Cardiac septum (tissue), 1 donor: ENCODE results near the gene TCOF1. TPM values are rescaled to one million over a fixed set of nuclear protein-coding genes. Genes with fewer than 3 reads are reported as not detected.

ENCODE experiments used
- DNase-seq: peaks from one replicate; pipeline ENCODE4 v3.0.0-alpha.2; 2020; ENCODE audit warnings: low spot score
- intact Hi-C: fragments of 100-400 bp; cut with DNase I; formaldehyde crosslinking; loops from one replicate; pipeline ENCODE4 v1.14.0; 2022
- long read RNA-seq: library from polyadenylated mRNA; unstranded; transcript quantifications from one replicate; pipeline ENCODE4 v2.0.0, GENCODE V29; 2021
- total RNA-seq: library from RNA; stranded (reverse); fragmentation: NEBNext Ultra II Directional; extraction: Animal tissue kit (Norgen Biotek cat#: 25700); gene quantifications from one replicate; pipeline ENCODE4 v1.2.1, GENCODE V29; 2021
- donor health status: DM: no; HTN: no; CAD: no.

Gene TCOF1, protein sequence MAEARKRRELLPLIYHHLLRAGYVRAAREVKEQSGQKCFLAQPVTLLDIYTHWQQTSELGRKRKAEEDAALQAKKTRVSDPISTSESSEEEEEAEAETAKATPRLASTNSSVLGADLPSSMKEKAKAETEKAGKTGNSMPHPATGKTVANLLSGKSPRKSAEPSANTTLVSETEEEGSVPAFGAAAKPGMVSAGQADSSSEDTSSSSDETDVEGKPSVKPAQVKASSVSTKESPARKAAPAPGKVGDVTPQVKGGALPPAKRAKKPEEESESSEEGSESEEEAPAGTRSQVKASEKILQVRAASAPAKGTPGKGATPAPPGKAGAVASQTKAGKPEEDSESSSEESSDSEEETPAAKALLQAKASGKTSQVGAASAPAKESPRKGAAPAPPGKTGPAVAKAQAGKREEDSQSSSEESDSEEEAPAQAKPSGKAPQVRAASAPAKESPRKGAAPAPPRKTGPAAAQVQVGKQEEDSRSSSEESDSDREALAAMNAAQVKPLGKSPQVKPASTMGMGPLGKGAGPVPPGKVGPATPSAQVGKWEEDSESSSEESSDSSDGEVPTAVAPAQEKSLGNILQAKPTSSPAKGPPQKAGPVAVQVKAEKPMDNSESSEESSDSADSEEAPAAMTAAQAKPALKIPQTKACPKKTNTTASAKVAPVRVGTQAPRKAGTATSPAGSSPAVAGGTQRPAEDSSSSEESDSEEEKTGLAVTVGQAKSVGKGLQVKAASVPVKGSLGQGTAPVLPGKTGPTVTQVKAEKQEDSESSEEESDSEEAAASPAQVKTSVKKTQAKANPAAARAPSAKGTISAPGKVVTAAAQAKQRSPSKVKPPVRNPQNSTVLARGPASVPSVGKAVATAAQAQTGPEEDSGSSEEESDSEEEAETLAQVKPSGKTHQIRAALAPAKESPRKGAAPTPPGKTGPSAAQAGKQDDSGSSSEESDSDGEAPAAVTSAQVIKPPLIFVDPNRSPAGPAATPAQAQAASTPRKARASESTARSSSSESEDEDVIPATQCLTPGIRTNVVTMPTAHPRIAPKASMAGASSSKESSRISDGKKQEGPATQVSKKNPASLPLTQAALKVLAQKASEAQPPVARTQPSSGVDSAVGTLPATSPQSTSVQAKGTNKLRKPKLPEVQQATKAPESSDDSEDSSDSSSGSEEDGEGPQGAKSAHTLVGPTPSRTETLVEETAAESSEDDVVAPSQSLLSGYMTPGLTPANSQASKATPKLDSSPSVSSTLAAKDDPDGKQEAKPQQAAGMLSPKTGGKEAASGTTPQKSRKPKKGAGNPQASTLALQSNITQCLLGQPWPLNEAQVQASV (N-terminal part only)
- total RNA-seq = 15.5 TPM
- long read RNA-seq, partial matches to known transcripts = 10 of 21 reads
- long read RNA-seq, other reads (novel, unspliced or antisense) = 10 of 21 reads

DNA sequence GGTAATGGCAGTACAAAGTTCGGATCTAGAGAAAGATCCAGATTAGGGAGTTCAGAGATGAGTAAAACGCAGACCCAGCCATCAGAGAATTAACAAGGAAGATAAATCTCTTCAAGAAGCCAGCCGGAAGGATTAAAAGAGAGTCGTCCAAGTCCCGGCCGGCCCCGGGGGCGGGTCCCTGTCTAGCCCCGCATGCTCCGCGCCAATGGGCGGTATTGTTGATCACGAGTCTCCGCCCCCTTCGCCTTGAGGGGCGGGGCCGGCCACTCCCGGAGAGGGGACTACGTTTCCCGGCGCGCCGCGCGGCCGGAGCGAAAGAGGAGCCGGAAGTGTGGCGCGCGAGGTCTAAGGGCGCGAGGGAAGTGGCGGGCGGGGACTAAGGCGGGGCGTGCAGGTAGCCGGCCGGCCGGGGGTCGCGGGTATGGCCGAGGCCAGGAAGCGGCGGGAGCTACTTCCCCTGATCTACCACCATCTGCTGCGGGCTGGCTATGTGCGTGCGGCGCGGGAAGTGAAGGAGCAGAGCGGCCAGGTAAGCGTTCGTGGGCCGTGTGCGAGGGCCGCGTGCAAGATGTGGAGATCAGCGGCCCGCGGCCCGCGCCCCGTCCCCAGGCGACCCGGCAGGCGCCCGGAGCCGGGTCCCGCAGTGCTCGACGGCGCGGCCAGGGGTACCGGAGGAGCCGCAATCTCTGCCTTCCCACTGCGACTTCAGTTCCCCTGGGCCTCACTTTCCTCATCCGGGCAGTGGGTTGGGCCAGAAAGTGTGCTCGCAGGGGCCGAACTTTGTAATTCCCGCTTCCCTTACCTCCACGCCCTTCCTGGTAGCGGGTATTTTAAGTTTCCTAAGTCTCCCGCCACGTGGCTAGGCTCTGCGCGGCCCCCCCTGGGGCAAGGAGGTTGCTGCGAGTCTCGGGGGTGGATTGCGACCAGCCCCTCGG lies at the start of gene TCOF1:
TSS of gene TCOF1 (plus strand) at position 372 of the 935 bp plus-strand sequence. CDS start at position 422, 50 bp downstream.
- DNase-seq = peak; percentile 98
- intact Hi-C loops = loop anchor here (5.0 to 10.0 kb wide), 3 partner anchors 95 to 223 kb away; no protein-coding TSS in a partner anchor

DNA sequence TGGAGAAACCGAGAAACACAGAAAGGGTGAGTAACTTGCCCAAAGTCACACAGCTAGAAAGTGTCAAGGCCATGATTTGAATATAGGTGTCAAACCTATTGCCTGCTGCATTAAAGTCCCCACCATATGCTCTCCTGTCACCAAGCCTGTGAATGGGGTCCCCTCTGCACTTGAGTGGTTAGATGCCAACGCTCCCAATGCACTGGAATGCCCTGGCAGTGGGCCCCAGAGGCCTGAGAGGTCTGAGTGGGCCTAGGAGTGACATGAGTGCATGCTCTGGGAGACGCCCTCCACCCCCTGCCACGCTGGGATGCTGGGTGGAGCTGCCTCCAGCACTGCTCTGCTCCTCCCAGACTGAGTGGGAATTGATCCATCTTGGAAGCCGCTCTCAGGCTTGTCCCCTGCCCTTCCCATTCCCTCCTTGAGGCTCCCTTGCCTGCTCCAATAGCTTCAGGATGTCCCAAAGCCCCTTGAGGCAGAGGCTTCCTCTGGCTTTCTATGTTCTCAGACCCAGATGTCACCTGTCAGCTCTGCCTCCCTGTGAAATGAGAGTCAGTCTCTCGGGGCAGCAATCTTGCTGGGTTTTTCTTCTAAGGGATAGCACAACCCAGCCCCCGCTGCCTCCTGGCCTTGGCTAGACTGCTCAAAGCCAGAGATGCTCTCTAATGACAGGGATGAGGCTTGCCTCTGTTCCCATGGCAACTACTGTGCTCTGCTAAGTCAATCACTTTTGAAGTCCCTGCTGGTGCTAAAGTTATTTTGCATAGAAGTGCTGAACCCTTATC lies 48.2 kb upstream of the TCOF1 start:
- DNase-seq = peak; percentile 44
- intact Hi-C loops = no loop called here

DNA sequence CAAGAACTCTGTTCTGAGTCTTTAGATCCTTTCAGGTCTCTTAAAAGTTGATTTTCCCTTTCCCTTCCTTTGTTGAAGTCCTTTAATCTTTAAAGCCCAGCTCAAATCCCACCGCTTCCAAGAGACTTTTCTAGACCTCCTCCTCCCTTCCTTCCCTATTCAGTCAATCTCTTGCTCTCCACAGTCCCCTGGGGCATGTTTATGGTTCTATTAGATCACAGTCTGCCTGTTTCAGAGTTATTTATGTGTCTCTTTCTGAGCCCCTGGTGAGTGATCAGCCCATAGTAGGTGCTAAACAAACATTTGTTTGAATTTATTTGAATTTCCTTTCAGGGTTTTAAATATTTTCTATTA lies 47.6 kb upstream of the TCOF1 start:
- intact Hi-C loops = no loop called here
- DNase-seq = no peak

DNA sequence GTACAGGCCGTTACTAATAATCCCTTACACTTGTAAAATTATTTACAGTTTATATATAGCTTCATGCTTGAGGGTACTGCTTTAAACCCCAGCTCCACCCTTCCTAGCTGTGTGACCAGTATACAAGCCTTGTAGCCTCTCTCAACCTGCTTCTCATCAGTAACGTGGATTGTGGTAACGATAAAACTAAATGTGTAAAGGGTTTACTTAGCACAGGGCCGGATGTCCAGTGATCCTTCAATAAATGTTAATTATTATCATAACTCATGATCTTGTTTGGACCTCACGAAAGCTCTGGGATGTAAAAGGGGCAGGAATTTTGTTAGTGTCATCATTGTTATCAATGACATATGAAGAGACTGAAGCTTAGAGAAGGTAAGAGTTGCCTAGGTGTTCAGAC lies 47.3 kb upstream of the TCOF1 start:
- intact Hi-C loops = no loop called here
- DNase-seq = no peak

DNA sequence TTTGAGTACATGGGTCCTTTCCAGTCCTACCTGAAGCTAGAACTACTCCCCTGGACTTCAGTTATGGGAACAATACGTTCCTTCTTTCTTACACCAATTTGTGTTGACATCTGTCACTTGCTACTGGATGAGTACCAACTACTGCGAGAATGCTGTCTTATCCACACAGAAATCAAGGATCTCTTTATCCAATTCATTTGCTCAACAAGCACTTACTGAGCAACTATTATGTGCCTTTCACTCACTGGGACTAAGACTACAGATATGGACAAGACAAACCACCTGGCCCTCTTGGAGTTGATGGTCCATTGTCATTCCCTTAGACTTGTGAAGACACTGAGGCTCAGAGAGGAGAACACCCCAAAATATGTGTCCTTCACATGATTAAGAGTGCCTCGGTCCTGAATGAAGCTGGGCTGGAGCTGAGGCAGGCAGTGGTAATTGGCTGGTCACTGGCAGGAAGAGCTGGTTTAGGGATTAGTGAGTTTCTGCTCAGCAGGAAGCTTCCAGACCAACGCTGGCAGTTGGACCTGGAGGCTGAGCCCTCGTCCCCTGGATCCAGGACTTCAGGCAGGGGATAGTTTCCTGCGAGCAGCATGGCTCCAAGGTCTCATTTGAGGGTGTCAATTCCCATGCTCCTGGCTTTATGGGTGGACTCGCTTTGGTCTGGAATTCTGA lies 46.3 kb upstream of the TCOF1 start:
- intact Hi-C loops = no loop called here

DNA sequence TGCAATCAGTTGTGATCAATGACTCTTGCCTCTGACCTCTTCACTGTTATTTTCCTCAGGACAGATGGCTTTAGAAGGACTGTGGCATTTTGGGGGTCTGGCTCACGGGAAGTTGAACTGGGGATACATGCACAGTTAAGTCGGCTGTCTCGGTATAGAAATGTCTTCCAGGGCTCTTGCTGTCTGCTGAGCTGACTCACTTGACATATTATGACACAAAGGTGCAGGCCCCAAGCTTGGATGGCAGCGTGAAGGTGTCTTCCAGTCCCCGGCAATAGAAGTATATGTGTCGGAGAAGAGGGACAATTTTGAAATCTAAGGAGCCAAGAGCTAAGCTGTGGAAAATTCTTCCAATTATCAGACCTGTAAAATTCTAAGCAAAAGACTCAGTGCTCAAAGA lies 45.0 kb upstream of the TCOF1 start:
- DNase-seq = peak; percentile 43
- intact Hi-C loops = no loop called here

More for the DNA sequence above, 46.3 kb upstream of the TCOF1 start:
- peak; percentile 19 for DNase-seq

- intact Hi-C loops = no loop called here
- DNase-seq = no peak
These were observed 44.0 kb upstream of the TCOF1 start for GRCh38 chr5:150313501-150313900.

DNA sequence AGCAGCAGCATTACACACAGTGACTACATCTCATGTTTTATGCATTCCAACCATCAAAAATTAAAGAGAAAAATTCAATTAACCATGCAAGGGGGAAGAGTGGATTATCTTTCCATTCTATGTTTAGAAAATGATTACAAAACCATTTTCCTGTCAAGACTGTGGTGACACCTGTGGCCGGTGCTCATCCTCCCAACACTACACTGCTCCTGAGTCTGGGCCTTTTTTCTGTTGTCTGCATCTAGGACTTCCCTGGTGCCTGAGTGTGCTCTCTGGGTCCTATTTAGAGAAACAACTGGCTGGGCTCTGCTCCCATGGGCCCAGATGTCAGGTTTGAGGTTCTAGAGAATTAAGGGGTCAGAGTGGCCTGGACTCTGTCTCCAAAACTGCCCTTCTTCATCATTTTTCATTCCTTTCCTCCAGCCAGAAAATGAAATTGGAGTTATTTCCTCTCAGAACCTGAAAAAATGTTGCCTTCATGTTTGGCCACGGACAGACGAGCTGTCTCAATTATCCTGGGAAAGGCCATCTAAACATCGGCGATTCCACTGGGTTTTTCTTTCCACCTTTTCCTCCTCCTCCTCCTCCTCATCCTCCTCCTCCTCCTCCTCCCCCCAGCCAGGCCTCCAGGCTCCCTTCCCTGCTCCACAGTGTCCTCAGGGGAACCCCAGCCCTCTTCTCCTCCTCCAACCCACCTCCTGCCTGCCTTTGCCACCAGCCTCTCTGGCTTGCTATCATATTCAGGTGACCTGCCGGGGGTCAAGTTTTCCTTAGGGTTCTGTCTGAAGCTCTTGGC lies 43.4 kb upstream of the TCOF1 start:
- peak; percentile 39 for DNase-seq
- intact Hi-C loops = no loop called here

GRCh38 chr5:150315245-150315644 lies 42.3 kb upstream of the TCOF1 start:
- peak; percentile 4 for DNase-seq
- intact Hi-C loops = no loop called here

DNA sequence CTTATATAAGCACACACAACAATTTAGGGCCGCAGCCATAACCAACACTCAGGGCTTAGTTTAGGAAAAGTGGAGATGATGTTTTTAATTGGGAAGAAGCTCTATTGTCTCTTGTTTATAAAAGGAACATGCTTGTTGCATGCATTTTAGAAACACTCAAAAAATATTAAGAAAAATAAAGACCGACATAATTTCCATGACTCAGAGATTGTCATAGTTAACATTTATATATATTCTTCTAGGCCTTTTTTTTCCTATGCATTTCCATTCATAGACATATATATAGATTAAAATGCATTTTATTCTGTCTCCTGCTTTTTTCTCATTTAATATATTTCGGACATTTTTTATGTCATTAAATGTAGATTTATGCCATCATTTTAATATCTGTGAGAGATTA lies 41.2 kb upstream of the TCOF1 start:
- no peak for DNase-seq
- intact Hi-C loops = no loop called here

- intact Hi-C loops = no loop called here
- DNase-seq = peak; percentile 55
These were observed 40.2 kb upstream of the TCOF1 start for GRCh38 chr5:150317048-150318003.

DNA sequence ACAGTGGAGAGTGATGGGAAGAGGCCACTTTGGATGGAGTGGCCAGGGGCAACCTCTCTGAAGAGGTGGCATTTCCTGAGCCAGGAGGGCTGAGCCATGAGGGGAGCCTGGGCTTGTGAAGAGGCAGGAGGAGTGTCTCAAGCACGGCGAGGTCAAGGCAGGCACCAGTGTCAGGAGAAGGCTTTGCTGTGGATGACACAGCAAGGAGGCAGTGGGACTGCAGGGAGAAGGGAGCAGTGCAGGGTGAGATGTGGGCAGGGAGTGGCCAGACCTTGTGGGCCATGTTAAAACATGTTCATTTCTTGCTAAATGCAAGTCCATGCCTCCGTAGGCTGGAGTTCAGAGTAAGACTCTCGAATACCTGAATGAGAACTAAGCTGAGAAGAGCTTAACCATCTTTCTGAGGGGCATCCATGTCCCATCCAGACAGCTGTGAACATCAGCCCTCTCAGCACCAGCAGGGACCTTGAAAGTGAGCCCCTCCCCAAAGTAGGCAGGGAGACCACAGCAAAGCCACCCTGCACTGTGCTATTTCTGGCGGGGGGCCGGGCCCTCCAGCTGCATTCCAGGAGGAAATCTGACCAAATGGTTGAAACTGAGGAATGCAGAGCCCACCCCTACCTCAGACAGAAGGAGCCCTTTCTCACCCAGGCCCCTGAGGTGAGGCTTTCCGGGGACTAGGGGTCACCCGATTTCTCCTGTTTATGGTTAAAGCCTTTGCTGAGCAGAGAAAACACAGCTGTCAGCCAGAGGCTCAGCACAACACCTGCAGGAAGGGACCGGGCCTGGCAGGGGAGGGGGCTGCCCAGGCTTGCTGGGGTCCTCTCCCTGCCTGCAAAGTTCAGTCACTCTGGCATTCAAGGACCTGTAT lies 38.6 kb upstream of the TCOF1 start:
- intact Hi-C loops = no loop called here
- peak; percentile 74 for DNase-seq

- intact Hi-C loops = no loop called here
- no peak for DNase-seq
These were observed 38.1 kb upstream of the TCOF1 start for GRCh38 chr5:150319484-150319790.

DNA sequence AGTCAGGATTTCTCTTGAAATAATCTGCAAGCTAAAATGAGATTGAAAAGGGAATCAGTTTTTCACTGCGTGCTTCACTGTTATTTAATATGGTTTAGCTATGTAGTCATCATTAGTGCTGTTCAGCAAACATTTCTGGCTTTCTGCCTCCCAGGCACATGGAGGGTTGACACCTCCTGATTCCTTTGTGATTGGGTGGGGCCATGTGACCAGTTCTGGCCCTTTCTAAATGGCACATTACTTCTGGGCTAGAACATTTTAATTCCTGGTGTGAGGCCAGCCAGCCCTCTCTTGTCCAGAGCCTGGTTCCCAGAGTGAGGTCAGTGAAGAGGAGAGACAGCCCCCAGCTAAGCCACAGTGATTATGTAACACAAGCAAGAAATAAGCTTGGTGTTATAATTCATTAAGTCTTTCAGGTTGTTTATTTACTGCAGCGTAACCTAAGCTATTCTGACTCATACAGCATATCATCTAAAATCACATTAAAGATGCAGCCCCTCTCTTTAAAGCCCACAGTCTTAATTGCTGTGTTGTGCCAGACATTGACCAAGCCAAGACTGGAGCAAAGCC lies 37.4 kb upstream of the TCOF1 start:
- intact Hi-C loops = no loop called here
- DNase-seq = peak; percentile 60
